GM19193 (cell line): ENCODE data around the gene LYSMD1.
A peak's percentile ranks its signal among the peaks of the same experiment; 100 is the strongest.

Experiments used
- POLR2A ChIP-seq: IDR thresholded peaks from 4 replicates; pipeline ENCODE4 v1.6.1; 2011; ENCODE audit not compliant: insufficient read depth, insufficient read length; ENCODE audit errors: extremely low read depth

LYSMD1 gene

GRCh38 chr1:151165738-151166504 lies at the start of gene LYSMD1, which contains the start of gene SCNM1:
TSS of gene LYSMD1 (minus strand) at chr1:151165902. CDS start at chr1:151165258, 644 bp downstream.
TSS of gene SCNM1 (plus strand) at chr1:151166144. CDS start at chr1:151166153, 9 bp downstream.
- peak; percentile 89 for TF ChIP-seq POLR2A

- no peak for TF ChIP-seq POLR2A
These were observed 47.9 kb upstream of the LYSMD1 start for GRCh38 chr1:151213560-151213959.

- TF ChIP-seq POLR2A = no peak
These were observed 46.4 kb upstream of the LYSMD1 start for GRCh38 chr1:151211972-151212705.

GRCh38 chr1:151210830-151211229 lies 45.1 kb upstream of the LYSMD1 start:
- no peak for TF ChIP-seq POLR2A

GRCh38 chr1:151199873-151200581 lies 34.3 kb upstream of the LYSMD1 start:
- TF ChIP-seq POLR2A = no peak

- peak; percentile 81 for TF ChIP-seq POLR2A
These were observed 32.8 kb upstream of the LYSMD1 start, which contains the start of gene PIP5K1A for GRCh38 chr1:151198254-151199127. TSS of gene PIP5K1A (plus strand) at chr1:151198552. CDS start at chr1:151198997, 445 bp downstream.

- no peak for TF ChIP-seq POLR2A
These were observed 32.2 kb upstream of the LYSMD1 start for GRCh38 chr1:151197863-151198253.

- no peak for TF ChIP-seq POLR2A
These were observed 30.6 kb upstream of the LYSMD1 start for GRCh38 chr1:151196292-151196800.

- no peak for TF ChIP-seq POLR2A
These were observed 28.2 kb upstream of the LYSMD1 start for GRCh38 chr1:151193856-151194255.

- TF ChIP-seq POLR2A = no peak
These were observed 27.6 kb upstream of the LYSMD1 start for GRCh38 chr1:151193304-151193703.

- no peak for TF ChIP-seq POLR2A
These were observed 26.3 kb upstream of the LYSMD1 start for GRCh38 chr1:151192047-151192446.

- peak; percentile 90 for TF ChIP-seq POLR2A
These were observed 24.1 kb upstream of the LYSMD1 start, which contains the start of gene VPS72 for GRCh38 chr1:151189637-151190445. TSS of gene VPS72 (minus strand) at chr1:151190197. CDS start at chr1:151190121, 76 bp downstream.

- TF ChIP-seq POLR2A = no peak
These were observed 21.5 kb upstream of the LYSMD1 start for GRCh38 chr1:151187205-151187604.

GRCh38 chr1:151184211-151184610 lies 18.5 kb upstream of the LYSMD1 start:
- no peak for TF ChIP-seq POLR2A

GRCh38 chr1:151176514-151177045 lies 10.9 kb upstream of the LYSMD1 start:
- TF ChIP-seq POLR2A = no peak
